HFFc6 (cell line): ENCODE measurements around the gene PGAP1. TPM values are rescaled to one million over a fixed set of nuclear protein-coding genes. Genes with fewer than 3 reads are reported as not detected.

Experiments used
- DNase-seq: peaks from one replicate; pipeline ENCODE4 v3.0.0-alpha.2; 2018
- H3K27ac Mint-ChIP-seq: 2 replicates; pipeline ENCODE4 v1.8.0; 2020; ENCODE audit warnings: mild to moderate bottlenecking, mixed read lengths
- H3K27me3 Mint-ChIP-seq: 2 replicates; pipeline ENCODE4 v1.8.0; 2021; ENCODE audit warnings: mild to moderate bottlenecking, moderate library complexity, mixed read lengths; ENCODE audit not compliant: insufficient read depth
- H3K36me3 Mint-ChIP-seq: 2 replicates; pipeline ENCODE4 v1.8.0; 2021; ENCODE audit warnings: low read depth, mixed read lengths
- H3K4me1 Mint-ChIP-seq: 2 replicates; pipeline ENCODE4 v1.8.0; 2020; ENCODE audit warnings: low read depth, mixed read lengths
- H3K4me3 Mint-ChIP-seq: 2 replicates; pipeline ENCODE4 v1.8.0; 2020; ENCODE audit warnings: mild to moderate bottlenecking, moderate library complexity, mixed read lengths
- H3K9me3 Mint-ChIP-seq: 2 replicates; pipeline ENCODE4 v1.8.0; 2020; ENCODE audit warnings: mild to moderate bottlenecking, mixed read lengths
- CTCF ChIP-seq: fragments of 200-600 bp; sonication (generic); IDR thresholded peaks from 2 replicates; pipeline ENCODE4 v1.5.0; 2021; ENCODE audit warnings: antibody characterized with exemption, mild to moderate bottlenecking
- total RNA-seq, 6 experiments: library from RNA; stranded (reverse); fragmentation: NEBNext Ultra II Directional; extraction: Animal tissue kit (Norgen Biotek cat#: 25700); gene quantifications; 2 replicates in 1 of 6; 3 replicates in 5 of 6; pipeline ENCODE4 v1.2.3, GENCODE V29; 2021

PGAP1 gene
- total RNA-seq, 6 experiments from 2014 or later = 6.0 to 9.4 (median 7.3) TPM

DNA sequence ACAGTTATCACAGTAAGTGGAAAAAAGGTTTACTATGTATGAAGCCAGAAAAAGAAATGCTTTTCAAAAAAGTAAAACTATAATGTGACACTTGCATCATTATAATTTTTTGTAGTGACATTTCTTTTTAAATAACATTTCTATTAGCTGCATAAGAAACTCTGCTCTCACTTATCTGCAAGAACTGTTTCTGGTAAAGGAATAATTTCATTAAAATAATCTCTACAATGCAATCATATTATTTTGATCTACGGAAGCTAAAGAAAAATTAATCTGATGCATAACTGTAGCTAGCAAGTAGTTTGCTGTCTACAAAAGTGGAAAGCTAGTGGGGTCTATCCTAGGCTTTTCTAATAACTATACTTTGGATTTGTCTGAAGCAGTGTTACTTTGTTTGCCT lies 50.1 kb downstream of the PGAP1 start:
- TF ChIP-seq CTCF = no peak
- Mint-ChIP-seq H3K27ac (no peak overlapping the region), H3K4me1 (no peaks in the 10 kb centered on the region), H3K36me3 (peaks cover 18% of the 10 kb centered on the region), H3K4me3 (no peak overlapping the region), H3K27me3 (no peaks in the 10 kb centered on the region), H3K9me3 (no peaks in the 10 kb centered on the region)
- DNase-seq = no peak

DNA sequence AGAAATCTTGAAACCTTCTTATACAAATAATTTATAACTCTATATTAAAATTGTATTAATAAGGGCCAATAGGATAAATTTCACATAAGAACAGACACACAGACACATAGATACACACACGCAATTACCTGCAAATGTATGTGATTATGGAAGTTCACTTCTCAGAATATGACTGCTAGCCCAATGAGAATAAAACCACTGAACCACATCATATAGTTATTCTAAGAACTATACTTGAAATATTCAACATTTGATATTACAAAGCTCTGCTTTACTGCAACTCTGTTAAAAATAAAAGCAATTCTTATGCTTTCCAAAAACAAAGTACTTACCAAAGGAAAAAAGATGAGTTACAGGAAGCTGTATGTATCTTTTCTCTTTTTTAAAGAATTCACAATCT lies 51.1 kb downstream of the PGAP1 start:
- no peak for TF ChIP-seq CTCF
- Mint-ChIP-seq H3K36me3 (peaks cover 10% of the 10 kb centered on the region; the same call in 1 of the 2 replicates), H3K9me3 (no peaks in the 10 kb centered on the region), H3K4me3 (no peak overlapping the region), H3K4me1 (no peaks in the 10 kb centered on the region), H3K27me3 (no peaks in the 10 kb centered on the region), H3K27ac (no peak overlapping the region)
- DNase-seq = no peak

DNA sequence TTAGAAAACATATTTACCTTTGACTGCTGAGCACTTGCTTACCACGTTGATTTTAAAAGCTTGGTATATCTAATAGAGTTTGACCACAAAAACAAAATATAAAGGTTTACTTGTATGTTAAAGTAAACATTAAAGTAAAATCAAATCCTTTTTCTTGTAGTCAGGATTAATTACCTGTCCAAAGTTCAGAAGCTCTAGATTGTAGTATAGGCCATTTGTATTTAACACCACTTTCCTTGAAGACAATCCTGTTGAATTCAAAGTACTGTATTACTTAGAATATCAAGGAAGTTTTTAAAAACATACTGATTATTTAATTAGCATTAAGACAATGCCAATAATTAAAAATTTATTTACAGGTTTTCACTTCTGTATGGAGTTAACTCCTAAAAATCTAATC lies 53.0 kb downstream of the PGAP1 start:
- no peak for DNase-seq
- no peak for TF ChIP-seq CTCF
- H3K9me3 Mint-ChIP-seq = no peaks in the 10 kb centered on the region
- no peaks in the 10 kb centered on the region for H3K4me1 Mint-ChIP-seq
- H3K27me3 Mint-ChIP-seq = no peaks in the 10 kb centered on the region
- no peak overlapping the region for H3K4me3 Mint-ChIP-seq
- H3K36me3 Mint-ChIP-seq = peaks cover under 1% of the 10 kb centered on the region; the same call in 1 of the 2 replicates
- no peak overlapping the region for H3K27ac Mint-ChIP-seq

DNA sequence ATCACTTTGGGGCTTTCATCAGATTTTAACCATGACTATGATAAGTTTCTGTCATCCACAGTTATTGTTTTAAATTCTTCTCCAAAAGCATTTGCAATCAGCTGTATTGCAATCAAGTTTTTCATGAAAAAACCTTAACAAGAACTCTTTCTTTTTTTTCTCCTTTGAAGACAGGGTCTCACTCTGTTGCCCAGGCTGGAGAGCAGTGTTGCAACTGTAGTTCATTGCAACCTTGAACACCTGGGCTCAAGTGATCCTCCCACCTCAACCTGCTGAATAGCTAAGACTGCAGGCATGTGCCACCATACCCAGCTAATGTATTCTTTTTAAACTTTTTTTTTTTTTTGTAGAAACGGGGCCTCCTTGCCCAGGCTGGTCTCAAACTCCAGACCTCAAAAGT lies 71.9 kb downstream of the PGAP1 start:
- Mint-ChIP-seq H3K4me3 (no peak overlapping the region), H3K4me1 (peaks cover 6% of the 10 kb centered on the region), H3K27ac (no peak overlapping the region), H3K36me3 (peaks cover 15% of the 10 kb centered on the region), H3K9me3 (peaks cover 10% of the 10 kb centered on the region), H3K27me3 (no peaks in the 10 kb centered on the region)
- TF ChIP-seq CTCF = no peak
- no peak for DNase-seq

- H3K9me3 Mint-ChIP-seq = peaks cover 3% of the 10 kb centered on the region
- peaks cover 6% of the 10 kb centered on the region for H3K4me1 Mint-ChIP-seq
- H3K36me3 Mint-ChIP-seq = peaks cover 3% of the 10 kb centered on the region
- no peak for TF ChIP-seq CTCF
- no peaks in the 10 kb centered on the region for H3K27me3 Mint-ChIP-seq
- DNase-seq = no peak
- H3K27ac Mint-ChIP-seq = peak overlapping the region; percentile 24
- H3K4me3 Mint-ChIP-seq = no peak overlapping the region
These were observed 73.0 kb downstream of the PGAP1 start for GRCh38 chr2:196853301-196854087.
